Upper lobe of right lung (tissue), 1 donor: ENCODE results near the gene PTCRA. TPM values are rescaled to one million over a fixed set of nuclear protein-coding genes. Genes with fewer than 3 reads are reported as not detected.
"Not testable (repeated sequence)": the region's sequence is repeated elsewhere in the genome, so short reads cannot be mapped to it uniquely, and the experiment has no call there.

Experiments
- ATAC-seq: fragments of 200-7000 bp; cut with Tn5 transposase; one replicate; pipeline ENCODE4 v1.9.1; 2020; ENCODE audit warnings: mild to moderate bottlenecking, moderate library complexity
- DNase-seq: peaks from one replicate; pipeline ENCODE4 v3.0.0-alpha.2; 2020
- H3K27ac ChIP-seq: fragments of 200-600 bp; one replicate; pipeline ENCODE4 v1.8.0; 2022
- H3K27me3 ChIP-seq: fragments of 200-600 bp; one replicate; pipeline ENCODE4 v1.8.0; 2022; ENCODE audit warnings: mild to moderate bottlenecking
- H3K36me3 ChIP-seq: fragments of 200-600 bp; one replicate; pipeline ENCODE4 v1.8.0; 2022
- H3K4me1 ChIP-seq: fragments of 200-600 bp; one replicate; pipeline ENCODE4 v1.8.0; 2022
- H3K4me3 ChIP-seq: fragments of 200-600 bp; one replicate; pipeline ENCODE4 v1.8.0; 2022; ENCODE audit warnings: mild to moderate bottlenecking
- H3K9me3 ChIP-seq: fragments of 200-600 bp; one replicate; pipeline ENCODE4 v1.8.0; 2022
- intact Hi-C: fragments of 100-400 bp; cut with DNase I; formaldehyde crosslinking; loops from one replicate; pipeline ENCODE4 v1.11.0; 2022
- total RNA-seq: library from RNA; stranded (reverse); fragmentation: NEBNext Ultra II Directional; extraction: Animal tissue kit (Norgen Biotek cat#: 25700); gene quantifications from one replicate; pipeline ENCODE4 v1.2.1, GENCODE V29; 2021
- TF ChIP-seq, protein P1 (sequence below): fragments of 200-600 bp; IDR thresholded peaks from one replicate; pipeline ENCODE4 v1.8.0; 2022; ENCODE audit warnings: antibody characterized with exemption
- donor health status: DM: no; HTN: yes; CAD: no; lungs with severe emphysema.

PTCRA gene
- total RNA-seq, 1 donor from 2014 or later = 5.0 TPM

DNA sequence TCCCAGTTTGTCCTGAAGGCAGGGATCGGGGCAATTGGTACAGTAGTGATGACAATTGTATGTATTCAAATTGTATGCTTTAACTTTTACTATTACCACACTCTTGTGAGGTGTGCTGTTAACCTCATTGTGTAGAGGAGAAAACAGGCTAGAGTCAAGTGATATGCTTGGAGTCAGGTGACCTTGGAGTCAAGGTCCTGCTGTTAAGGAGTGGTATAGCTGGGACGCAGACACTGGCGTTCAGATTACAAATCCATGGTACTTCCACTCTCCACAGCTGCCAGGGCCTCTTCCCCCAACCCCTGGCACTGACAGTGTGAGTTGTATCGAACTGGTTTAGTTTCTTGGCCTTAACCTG lies 23.9 kb downstream of the PTCRA start:
- no peaks in the 10 kb centered on the region for H3K9me3 ChIP-seq
- ATAC-seq = no peak
- peaks cover 56% of the 10 kb centered on the region for H3K36me3 ChIP-seq
- H3K27ac ChIP-seq = no peak overlapping the region
- no peaks in the 10 kb centered on the region for H3K27me3 ChIP-seq
- TF ChIP-seq, protein P1, sequence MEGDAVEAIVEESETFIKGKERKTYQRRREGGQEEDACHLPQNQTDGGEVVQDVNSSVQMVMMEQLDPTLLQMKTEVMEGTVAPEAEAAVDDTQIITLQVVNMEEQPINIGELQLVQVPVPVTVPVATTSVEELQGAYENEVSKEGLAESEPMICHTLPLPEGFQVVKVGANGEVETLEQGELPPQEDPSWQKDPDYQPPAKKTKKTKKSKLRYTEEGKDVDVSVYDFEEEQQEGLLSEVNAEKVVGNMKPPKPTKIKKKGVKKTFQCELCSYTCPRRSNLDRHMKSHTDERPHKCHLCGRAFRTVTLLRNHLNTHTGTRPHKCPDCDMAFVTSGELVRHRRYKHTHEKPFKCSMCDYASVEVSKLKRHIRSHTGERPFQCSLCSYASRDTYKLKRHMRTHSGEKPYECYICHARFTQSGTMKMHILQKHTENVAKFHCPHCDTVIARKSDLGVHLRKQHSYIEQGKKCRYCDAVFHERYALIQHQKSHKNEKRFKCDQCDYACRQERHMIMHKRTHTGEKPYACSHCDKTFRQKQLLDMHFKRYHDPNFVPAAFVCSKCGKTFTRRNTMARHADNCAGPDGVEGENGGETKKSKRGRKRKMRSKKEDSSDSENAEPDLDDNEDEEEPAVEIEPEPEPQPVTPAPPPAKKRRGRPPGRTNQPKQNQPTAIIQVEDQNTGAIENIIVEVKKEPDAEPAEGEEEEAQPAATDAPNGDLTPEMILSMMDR = no peak
- no peak for DNase-seq
- H3K4me3 ChIP-seq = no peak overlapping the region
- intact Hi-C loops = no loop called here
- no peaks in the 10 kb centered on the region for H3K4me1 ChIP-seq

DNA sequence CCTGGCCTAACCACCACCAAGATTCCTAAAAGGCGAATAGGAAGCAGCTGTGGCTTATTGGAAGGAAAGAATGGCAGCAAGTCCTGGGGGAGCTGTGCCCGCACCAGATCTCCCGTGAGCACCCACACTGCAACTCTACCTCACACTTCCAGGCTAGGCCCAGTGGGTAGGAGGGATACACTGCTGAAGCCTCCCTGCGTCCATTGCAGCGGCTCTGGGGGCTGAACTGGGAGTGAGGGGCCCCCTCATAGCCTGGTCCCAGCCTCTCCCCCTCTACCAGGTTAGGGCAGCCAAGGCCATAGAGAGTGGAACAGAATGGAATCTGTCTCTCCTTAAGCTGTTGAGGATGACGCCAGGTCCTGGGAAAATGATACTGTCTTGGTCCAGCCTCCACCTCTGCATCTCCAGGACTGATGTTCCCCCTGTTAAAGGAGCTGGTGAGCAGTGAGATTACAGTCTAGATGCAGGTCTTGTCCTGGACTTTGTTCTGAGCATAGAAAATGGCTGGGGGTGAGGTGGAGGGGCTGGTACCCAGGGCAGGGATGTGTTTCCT lies 24.7 kb downstream of the PTCRA start:
- TF ChIP-seq, protein P1 = no peak
- Histone ChIP-seq H3K4me1 (no peaks in the 10 kb centered on the region), H3K9me3 (no peaks in the 10 kb centered on the region), H3K4me3 (no peak overlapping the region), H3K27me3 (no peaks in the 10 kb centered on the region), H3K27ac (no peak overlapping the region), H3K36me3 (peaks cover 50% of the 10 kb centered on the region)
- DNase-seq (no peak), ATAC-seq (no peak)
- intact Hi-C loops = no loop called here

DNA sequence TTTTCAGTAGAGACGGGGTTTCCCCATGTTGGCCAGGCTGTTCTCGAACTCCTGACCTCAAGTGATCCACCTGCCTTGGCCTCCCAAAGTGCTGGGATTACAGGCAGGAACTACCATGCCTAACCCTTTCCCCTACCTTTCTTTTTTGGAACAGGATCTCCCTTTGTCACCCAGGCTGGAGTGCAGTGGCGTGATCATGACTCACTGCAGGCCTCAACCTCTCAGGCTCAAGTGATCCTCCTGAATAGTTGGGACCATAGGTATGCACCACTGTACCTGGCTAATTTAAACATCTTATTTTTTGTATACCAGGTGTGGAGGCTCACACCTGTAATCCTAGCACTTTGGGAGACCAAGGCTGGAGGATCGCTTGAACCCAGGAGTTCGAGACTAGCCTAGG lies 25.5 kb downstream of the PTCRA start:
- H3K27ac ChIP-seq, DNase-seq, H3K4me3 ChIP-seq, intact Hi-C loops, H3K27me3 ChIP-seq, H3K4me1 ChIP-seq, H3K9me3 ChIP-seq: not testable (repeated sequence)
- peaks cover 42% of the 10 kb centered on the region for H3K36me3 ChIP-seq
- ATAC-seq = peak; percentile 55

DNA sequence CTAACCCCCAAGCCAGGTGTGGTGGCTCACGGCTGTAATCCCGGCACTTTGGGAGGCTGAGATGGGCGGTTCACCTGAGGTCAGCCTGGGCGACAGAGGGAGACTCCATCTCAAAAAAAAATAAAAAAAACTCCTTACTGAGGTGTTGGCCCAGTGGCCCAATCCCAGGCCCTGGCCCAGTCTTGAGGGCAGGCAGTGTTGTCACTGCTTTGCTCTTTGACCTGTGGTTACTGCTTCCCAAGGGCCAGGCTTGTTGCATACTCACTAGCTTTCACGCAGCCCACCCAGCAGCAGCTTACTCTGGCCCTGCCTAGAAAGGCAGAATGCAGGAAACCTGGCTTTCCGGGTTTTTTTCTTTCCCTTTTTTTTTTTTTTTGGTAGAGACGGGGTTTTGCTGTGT lies 26.6 kb downstream of the PTCRA start:
- no peak for ATAC-seq

DNA sequence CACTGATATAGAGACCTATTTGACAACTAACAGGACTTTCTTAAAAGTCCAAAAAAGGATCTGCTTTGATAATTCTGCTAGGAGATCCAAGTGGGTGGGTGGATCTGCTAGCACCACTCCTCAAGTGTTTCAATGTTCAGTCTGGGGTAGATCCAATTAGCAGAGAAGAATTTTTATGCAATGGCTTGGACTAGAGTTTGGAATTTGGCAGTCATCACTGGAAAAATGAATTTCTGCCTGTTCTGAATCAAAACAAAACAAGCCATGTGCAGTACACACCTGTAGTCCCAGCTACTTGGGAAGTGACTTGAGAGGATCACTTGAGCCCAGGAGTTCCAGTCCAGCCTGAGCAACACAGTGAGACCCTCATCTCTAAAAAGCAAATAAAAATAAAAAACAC lies 32.1 kb downstream of the PTCRA start:
- H3K9me3 ChIP-seq = no peaks in the 10 kb centered on the region
- TF ChIP-seq, protein P1 = no peak
- H3K4me3 ChIP-seq = no peak overlapping the region
- no peak overlapping the region for H3K27ac ChIP-seq
- ATAC-seq (no peak), DNase-seq (no peak)
- H3K27me3 ChIP-seq = no peaks in the 10 kb centered on the region
- H3K4me1 ChIP-seq = no peaks in the 10 kb centered on the region
- intact Hi-C loops = no loop called here
- peaks cover 8% of the 10 kb centered on the region for H3K36me3 ChIP-seq

More for the DNA sequence above, 26.6 kb downstream of the PTCRA start:
- no peak for DNase-seq
- Histone ChIP-seq H3K36me3 (peaks cover 32% of the 10 kb centered on the region), H3K4me1 (no peaks in the 10 kb centered on the region), H3K4me3 (no peak overlapping the region), H3K27ac (no peak overlapping the region), H3K9me3 (no peaks in the 10 kb centered on the region), H3K27me3 (no peaks in the 10 kb centered on the region)
- intact Hi-C loops = no loop called here
- TF ChIP-seq, protein P1 = no peak

DNA sequence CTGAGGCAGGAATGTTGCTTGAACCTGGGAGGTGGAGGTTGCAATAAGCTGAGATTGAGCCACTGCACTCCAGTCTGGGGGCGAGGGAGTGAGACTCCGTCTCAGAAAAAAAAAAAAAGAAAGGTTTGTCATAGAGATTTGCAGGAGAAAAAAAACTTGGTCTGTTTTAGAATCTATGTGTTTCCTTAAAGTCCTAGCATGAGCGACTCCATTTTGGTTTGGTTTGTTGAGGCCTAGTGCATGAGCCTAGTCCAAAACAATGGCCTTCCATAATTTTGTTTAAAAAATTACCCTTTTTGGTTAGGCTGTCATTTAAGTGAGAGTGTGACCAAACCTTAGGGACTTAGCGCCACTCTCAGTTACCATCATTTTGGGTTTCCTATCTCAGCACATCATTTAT lies 36.5 kb downstream of the PTCRA start:
- no peak for ATAC-seq

DNA sequence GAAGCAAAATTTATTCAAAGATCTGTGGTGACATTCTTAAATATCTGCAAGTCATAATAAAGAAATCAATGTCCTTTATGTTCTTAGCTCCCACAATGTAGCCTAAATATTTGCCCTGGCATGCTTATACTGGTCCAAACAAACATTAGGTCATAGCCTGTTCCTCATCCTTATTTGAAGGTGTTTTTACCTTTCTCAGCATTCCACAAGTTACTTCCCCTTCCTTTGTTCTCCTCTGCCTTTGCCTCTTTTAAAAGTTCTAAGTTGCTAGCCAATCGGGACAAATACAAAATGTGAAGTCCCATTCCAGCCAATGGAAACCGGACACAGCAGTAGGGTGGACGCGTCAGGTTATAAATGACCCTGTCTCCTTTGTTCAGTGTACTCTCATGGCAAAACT lies 38.6 kb downstream of the PTCRA start:
- H3K4me1 ChIP-seq, H3K9me3 ChIP-seq, ATAC-seq, DNase-seq, H3K27ac ChIP-seq, H3K36me3 ChIP-seq, H3K27me3 ChIP-seq, H3K4me3 ChIP-seq, intact Hi-C loops: not testable (repeated sequence)

More for the DNA sequence above, 36.5 kb downstream of the PTCRA start:
- Histone ChIP-seq H3K36me3 (no peaks in the 10 kb centered on the region), H3K27me3 (no peaks in the 10 kb centered on the region), H3K4me1 (no peaks in the 10 kb centered on the region), H3K27ac (no peak overlapping the region), H3K9me3 (no peaks in the 10 kb centered on the region), H3K4me3 (no peak overlapping the region)
- TF ChIP-seq, protein P1 = no peak
- intact Hi-C loops = no loop called here
- no peak for DNase-seq
